Activated B cell treated with CpG ODN at 0.5 μM for 24 hours (primary cell): ENCODE results near the gene MPEG1. TPM values are rescaled to one million over a fixed set of nuclear protein-coding genes. Genes with fewer than 3 reads are reported as not detected.

Source experiments
- ATAC-seq: fragments of 200-7000 bp; cut with Tn5 transposase; one replicate; pipeline ENCODE4 v1.10.0; 2021; ENCODE audit warnings: low read depth, mild to moderate bottlenecking, moderate library complexity
- CTCF ChIA-PET: fragments of 350-600 bp; sonication (Branson Sonifier 250); formaldehyde crosslinking; loops from one replicate; lab custom pipeline; 2021; ENCODE audit warnings: antibody characterized with exemption; lab: Charles Lee
- POLR2A ChIA-PET: fragments of 350-600 bp; sonication (Branson Sonifier 250); formaldehyde crosslinking; loops from one replicate; lab custom pipeline; 2021; ENCODE audit warnings: antibody characterized with exemption; lab: Charles Lee
- DNase-seq: peaks from one replicate; pipeline ENCODE4 v3.0.0; 2022
- H3K27ac Mint-ChIP-seq: one replicate; pipeline ENCODE4 v1.8.0; 2020; ENCODE audit warnings: mixed read lengths
- H3K27me3 Mint-ChIP-seq: one replicate; pipeline ENCODE4 v1.8.0; 2021; ENCODE audit warnings: mixed read lengths
- H3K36me3 Mint-ChIP-seq: one replicate; pipeline ENCODE4 v1.8.0; 2021; ENCODE audit warnings: low read depth, mixed read lengths
- H3K4me1 Mint-ChIP-seq: one replicate; pipeline ENCODE4 v1.8.0; 2021; ENCODE audit warnings: mixed read lengths
- H3K4me3 Mint-ChIP-seq: one replicate; pipeline ENCODE4 v1.8.0; 2020; ENCODE audit warnings: mild to moderate bottlenecking, mixed read lengths
- H3K9me3 Mint-ChIP-seq: one replicate; pipeline ENCODE4 v1.8.0; 2020; ENCODE audit warnings: mixed read lengths
- intact Hi-C: fragments of 100-400 bp; cut with micrococcal nuclease; formaldehyde crosslinking; loops from one replicate; pipeline ENCODE4 v1.15.1; 2024
- total RNA-seq: library from RNA; stranded (reverse); gene quantifications from 2 replicates; pipeline ENCODE4 v1.2.3, GENCODE V29; 2022
- TF ChIP-seq, protein P1 (sequence below): fragments of 200-600 bp; IDR thresholded peaks from one replicate; pipeline ENCODE4 v1.8.0; 2022; ENCODE audit warnings: antibody characterized with exemption, mild to moderate bottlenecking

The MPEG1 gene
- total RNA-seq, 1 donor from 2014 or later: 154 TPM

- ATAC-seq (no peak), DNase-seq (no peak)
- POLR2A ChIA-PET: interaction anchor here (0.6 to 1.2 kb wide), 2 partner anchors 16 to 537 kb away, joined by 3 to 4 read pairs; partner anchors contain the start of gene DTX4
- H3K36me3 Mint-ChIP-seq: peaks cover 89% of the 10 kb centered on the region
- no peak overlapping the region for H3K27ac Mint-ChIP-seq
- no peak overlapping the region for H3K4me3 Mint-ChIP-seq
- CTCF ChIA-PET: interaction anchor here (1.2 to 8.3 kb wide), 5 partner anchors 13 to 102 kb away, joined by 3 to 102 read pairs (median 6); partner anchors contain the start of gene DTX4
- H3K4me1 Mint-ChIP-seq: peaks cover 22% of the 10 kb centered on the region
- H3K27me3 Mint-ChIP-seq: no peaks in the 10 kb centered on the region
- intact Hi-C loops: no loop called here
- TF ChIP-seq, protein P1, sequence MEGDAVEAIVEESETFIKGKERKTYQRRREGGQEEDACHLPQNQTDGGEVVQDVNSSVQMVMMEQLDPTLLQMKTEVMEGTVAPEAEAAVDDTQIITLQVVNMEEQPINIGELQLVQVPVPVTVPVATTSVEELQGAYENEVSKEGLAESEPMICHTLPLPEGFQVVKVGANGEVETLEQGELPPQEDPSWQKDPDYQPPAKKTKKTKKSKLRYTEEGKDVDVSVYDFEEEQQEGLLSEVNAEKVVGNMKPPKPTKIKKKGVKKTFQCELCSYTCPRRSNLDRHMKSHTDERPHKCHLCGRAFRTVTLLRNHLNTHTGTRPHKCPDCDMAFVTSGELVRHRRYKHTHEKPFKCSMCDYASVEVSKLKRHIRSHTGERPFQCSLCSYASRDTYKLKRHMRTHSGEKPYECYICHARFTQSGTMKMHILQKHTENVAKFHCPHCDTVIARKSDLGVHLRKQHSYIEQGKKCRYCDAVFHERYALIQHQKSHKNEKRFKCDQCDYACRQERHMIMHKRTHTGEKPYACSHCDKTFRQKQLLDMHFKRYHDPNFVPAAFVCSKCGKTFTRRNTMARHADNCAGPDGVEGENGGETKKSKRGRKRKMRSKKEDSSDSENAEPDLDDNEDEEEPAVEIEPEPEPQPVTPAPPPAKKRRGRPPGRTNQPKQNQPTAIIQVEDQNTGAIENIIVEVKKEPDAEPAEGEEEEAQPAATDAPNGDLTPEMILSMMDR: no peak
- no peaks in the 10 kb centered on the region for H3K9me3 Mint-ChIP-seq
Measured at GRCh38 chr11:59187035-59187434, 25.7 kb downstream of the MPEG1 start.

GRCh38 chr11:59186130-59186594 is 26.6 kb downstream of the MPEG1 start:
- intact Hi-C loops: loop anchor here (1.0 kb wide), 1 partner anchor 15 kb away; no protein-coding TSS in a partner anchor
- ATAC-seq (peak; percentile 69), DNase-seq (peak; percentile 44)
- Mint-ChIP-seq H3K4me1 (peaks cover 20% of the 10 kb centered on the region), H3K4me3 (no peak overlapping the region), H3K9me3 (no peaks in the 10 kb centered on the region), H3K27me3 (no peaks in the 10 kb centered on the region), H3K27ac (peak overlapping the region; percentile 24), H3K36me3 (peaks cover 89% of the 10 kb centered on the region)
- POLR2A ChIA-PET: interaction anchor here (0.6 to 1.2 kb wide), 4 partner anchors 12 to 657 kb away, joined by 3 to 6 read pairs (median 4); partner anchors contain the start of gene DTX4
- TF ChIP-seq, protein P1: peak; percentile 22
- CTCF ChIA-PET: interaction anchor here (0.6 to 8.3 kb wide), 9 partner anchors 9 to 103 kb away, joined by 3 to 102 read pairs (median 6); partner anchors contain the start of genes DTX4 and MPEG1

DNA sequence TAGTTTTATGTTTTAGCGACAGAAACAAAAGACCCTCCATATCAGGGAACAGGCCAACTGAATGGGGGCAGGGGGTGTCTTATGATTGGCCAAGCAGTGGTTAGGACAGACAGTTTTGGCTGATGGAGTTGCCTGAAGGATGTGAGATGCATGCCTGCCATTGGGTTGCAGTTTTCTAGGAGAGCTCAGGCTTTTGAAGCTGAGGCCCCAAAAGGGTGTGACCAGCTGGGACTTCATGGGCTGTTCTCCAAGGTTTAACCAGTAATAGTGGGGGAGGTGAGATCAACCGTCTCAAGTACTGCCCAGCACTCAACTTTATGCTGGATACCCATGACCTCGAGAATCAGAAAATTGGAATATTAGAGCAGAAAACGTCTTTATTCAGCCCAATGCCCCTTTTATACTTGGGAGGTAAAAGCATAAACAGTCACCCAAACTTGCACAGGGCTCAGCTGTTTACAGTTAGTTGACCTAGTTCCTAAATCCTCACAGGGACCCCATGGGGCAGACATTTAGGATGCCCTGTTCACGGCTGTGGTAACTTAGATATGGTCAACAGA is 27.3 kb downstream of the MPEG1 start:
- TF ChIP-seq, protein P1: no peak
- CTCF ChIA-PET: interaction anchor here (0.6 to 8.3 kb wide), 9 partner anchors 9 to 37 kb away, joined by 3 to 102 read pairs (median 6); partner anchors contain the start of genes DTX4 and MPEG1
- Mint-ChIP-seq H3K36me3 (peaks cover 85% of the 10 kb centered on the region), H3K4me1 (peaks cover 18% of the 10 kb centered on the region), H3K27ac (no peak overlapping the region), H3K9me3 (no peaks in the 10 kb centered on the region), H3K27me3 (no peaks in the 10 kb centered on the region), H3K4me3 (no peak overlapping the region)
- ATAC-seq (no peak), DNase-seq (no peak)
- POLR2A ChIA-PET: interaction anchor here (0.7 to 1.2 kb wide), 3 partner anchors 13 to 79 kb away, joined by 3 to 4 read pairs (median 3); partner anchors contain the start of gene DTX4
- intact Hi-C loops: no loop called here

GRCh38 chr11:59184691-59185339 is 27.9 kb downstream of the MPEG1 start:
- TF ChIP-seq, protein P1: no peak
- Mint-ChIP-seq H3K4me3 (no peak overlapping the region), H3K36me3 (peaks cover 78% of the 10 kb centered on the region), H3K4me1 (peaks cover 19% of the 10 kb centered on the region), H3K9me3 (peaks cover 1% of the 10 kb centered on the region), H3K27me3 (no peaks in the 10 kb centered on the region), H3K27ac (no peak overlapping the region)
- POLR2A ChIA-PET: interaction anchor here (0.7 to 1.1 kb wide), 2 partner anchors 13 to 80 kb away, joined by 3 read pairs; no protein-coding TSS in a partner anchor
- CTCF ChIA-PET: interaction anchor here (1.1 to 8.3 kb wide), 7 partner anchors 10 to 37 kb away, joined by 4 to 102 read pairs (median 11); partner anchors contain the start of gene DTX4
- no peak for ATAC-seq
- intact Hi-C loops: no loop called here
- no peak for DNase-seq
